Skeletal muscle tissue (tissue), 4 donors: Measurements from ENCODE around the gene LRRFIP1. TPM values are rescaled to one million over a fixed set of nuclear protein-coding genes. Genes with fewer than 3 reads are reported as not detected.

Experiments used
- H3K27ac ChIP-seq: one replicate; pipeline ENCODE4 v1.7.0; 2013; ENCODE audit warnings: mild to moderate bottlenecking, low read depth, low read length, inconsistent platforms
- H3K27me3 ChIP-seq, 3 donors: one replicate each; pipeline ENCODE4 v1.7.0; 2013; ENCODE audit warnings: low read length in 3 of 3; ENCODE audit not compliant: control insufficient read depth in 3 of 3, insufficient read depth in 3 of 3
- H3K36me3 ChIP-seq, 3 donors: one replicate each; pipeline ENCODE4 v1.7.0; 2013; ENCODE audit warnings: low read length in 3 of 3; ENCODE audit not compliant: control insufficient read depth in 3 of 3, insufficient read depth in 3 of 3
- H3K4me1 ChIP-seq, 3 donors: one replicate each; pipeline ENCODE4 v1.7.0; 2013; ENCODE audit warnings: low read length in 3 of 3, mild to moderate bottlenecking in 3 of 3; ENCODE audit not compliant: control insufficient read depth in 3 of 3, insufficient read depth in 3 of 3
- H3K4me3 ChIP-seq, 3 donors: one replicate each; pipeline ENCODE4 v1.7.0; 2013; ENCODE audit warnings: low read length in 3 of 3
- H3K9ac ChIP-seq, 3 donors: one replicate each; pipeline ENCODE4 v1.7.0; 2013; ENCODE audit warnings: low read length in 3 of 3, mild to moderate bottlenecking in 3 of 3, moderate library complexity in 2 of 3, low read depth in 1 of 3
- H3K9me3 ChIP-seq, 3 donors: one replicate each; pipeline ENCODE4 v1.7.0; 2013; ENCODE audit warnings: low read length in 3 of 3; ENCODE audit not compliant: control insufficient read depth in 3 of 3
- total RNA-seq: library from RNA; depleted of rRNA; stranded (reverse); fragments of >200 nt; gene quantifications from one replicate; pipeline ENCODE4 v1.2.3, GENCODE V29; 2014
- donor health status: Osteomylitis.

The LRRFIP1 gene, protein sequence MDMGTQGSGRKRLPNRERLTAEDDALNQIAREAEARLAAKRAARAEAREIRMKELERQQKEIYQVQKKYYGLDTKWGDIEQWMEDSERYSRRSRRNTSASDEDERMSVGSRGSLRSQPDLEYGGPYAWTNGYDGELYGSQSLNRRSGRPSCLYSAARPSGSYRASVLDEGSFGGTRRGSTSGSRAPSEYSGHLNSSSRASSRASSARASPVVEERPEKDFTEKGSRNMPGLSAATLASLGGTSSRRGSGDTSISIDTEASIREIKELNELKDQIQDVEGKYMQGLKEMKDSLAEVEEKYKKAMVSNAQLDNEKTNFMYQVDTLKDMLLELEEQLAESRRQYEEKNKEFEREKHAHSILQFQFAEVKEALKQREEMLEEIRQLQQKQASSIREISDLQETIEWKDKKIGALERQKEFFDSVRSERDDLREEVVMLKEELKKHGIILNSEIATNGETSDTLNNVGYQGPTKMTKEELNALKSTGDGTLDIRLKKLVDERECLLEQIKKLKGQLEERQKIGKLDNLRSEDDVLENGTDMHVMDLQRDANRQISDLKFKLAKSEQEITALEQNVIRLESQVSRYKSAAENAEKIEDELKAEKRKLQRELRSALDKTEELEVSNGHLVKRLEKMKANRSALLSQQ
- 65.8 TPM for total RNA-seq

DNA sequence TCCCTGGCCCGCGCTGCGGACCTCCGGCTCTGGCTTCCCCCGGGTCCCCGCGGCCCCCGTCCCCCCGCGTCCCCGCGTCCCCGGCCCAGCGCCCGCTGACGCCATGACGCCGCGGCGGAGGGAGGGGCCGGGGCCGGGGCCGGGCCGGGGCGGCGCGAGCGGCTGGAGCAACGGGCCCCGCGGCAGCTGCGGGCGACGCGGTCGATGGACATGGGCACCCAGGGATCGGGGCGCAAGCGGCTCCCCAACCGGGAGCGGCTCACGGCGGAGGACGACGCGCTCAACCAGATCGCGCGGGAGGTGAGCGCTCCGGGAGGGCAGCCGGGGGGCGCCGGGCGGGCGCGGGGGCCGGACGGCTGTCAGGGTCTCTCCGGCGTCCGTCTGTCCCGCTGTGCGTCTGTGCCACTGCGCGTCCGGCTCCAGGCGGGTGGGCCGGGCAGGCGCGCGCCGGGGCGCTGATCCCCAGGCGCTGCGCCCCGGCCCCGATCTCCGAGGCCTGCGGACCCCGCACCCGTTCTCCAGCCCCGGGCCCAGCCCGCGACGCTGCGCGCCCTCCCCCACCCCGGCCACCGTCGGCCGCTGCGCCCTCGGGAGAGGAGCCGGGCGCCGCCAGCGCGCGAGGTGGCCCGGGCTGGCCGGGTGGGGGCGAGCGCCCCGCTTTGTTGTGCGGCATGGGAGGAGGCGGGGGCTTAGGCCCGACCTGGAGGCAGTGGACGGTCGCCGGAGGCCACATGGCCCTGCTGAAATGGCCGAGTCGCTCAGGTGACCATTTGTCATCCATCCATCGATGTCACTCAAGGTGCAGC, at the start of gene LRRFIP1:
LRRFIP1 (plus strand) TSS at position 147 of the 806 bp plus-strand sequence; CDS start at position 205, 58 bp downstream.
- H3K27me3 ChIP-seq: no peaks in the 10 kb centered on the region
- H3K9ac ChIP-seq: peak within 1 kb of the TSS; percentile 79 to 93 (median 80)
- H3K4me1 ChIP-seq: peaks cover 57 to 74% (median 62%) of the 10 kb centered on the region in 3 donors
- peak within 1 kb of the TSS; percentile 65 to 77 (median 66) for H3K4me3 ChIP-seq
- peak within 1 kb of the TSS; percentile 87 for H3K27ac ChIP-seq
- H3K9me3 ChIP-seq: no peaks in the 10 kb centered on the region
- H3K36me3 ChIP-seq: peaks cover 0 to 4% (median 2%) of the 10 kb centered on the region in 3 donors

DNA sequence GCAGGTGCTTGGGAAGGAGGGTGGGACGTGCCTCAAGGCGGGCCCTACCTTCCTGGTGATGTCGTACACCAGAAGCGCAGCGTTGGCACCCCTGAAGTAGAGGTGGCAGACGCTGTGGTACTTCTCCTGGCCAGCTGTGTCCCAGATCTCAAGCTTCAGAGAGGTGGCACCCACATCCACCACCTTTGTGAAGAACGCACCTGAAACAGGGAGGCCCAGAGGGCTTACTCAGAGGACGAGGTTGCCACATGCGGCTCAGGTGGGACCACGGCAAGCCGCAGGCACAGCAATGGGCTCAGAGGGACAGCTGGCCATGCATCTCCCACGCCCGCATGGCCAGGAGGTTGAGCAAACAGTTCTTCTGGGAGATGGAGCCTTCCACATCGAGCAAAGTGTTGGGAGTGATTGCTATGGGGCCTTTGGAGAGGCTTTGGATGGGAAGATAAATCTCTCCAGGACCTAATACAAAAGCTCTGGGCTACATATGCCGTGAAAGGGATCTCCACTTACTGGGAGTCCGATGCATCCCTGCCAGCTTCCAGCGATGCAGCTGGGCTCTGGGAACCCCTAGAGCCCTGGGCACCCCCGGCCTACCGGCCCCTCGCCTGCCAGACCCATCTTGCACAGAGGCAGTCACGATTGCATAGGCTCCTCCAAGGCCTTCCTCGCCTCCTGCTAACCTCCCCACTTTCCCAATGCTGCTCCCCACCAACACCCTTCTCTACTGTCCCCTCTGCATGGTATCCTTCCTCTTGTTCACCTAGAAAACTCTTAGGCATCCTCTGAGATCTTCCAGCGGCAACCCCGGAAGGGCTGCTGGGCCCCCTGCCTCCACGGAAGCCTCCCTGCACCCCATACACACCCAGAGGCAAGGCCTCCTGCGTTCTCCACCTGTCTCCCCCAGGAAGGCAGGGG, 49.2 kb upstream of the LRRFIP1 start:
- no peak overlapping the region for H3K4me3 ChIP-seq
- no peaks in the 10 kb centered on the region for H3K9me3 ChIP-seq
- H3K36me3 ChIP-seq: no peaks in the 10 kb centered on the region
- H3K27me3 ChIP-seq: no peaks in the 10 kb centered on the region
- H3K4me1 ChIP-seq: peaks cover 10 to 17% (median 14%) of the 10 kb centered on the region in 3 donors
- H3K9ac ChIP-seq: no peak overlapping the region
- no peak overlapping the region for H3K27ac ChIP-seq

DNA sequence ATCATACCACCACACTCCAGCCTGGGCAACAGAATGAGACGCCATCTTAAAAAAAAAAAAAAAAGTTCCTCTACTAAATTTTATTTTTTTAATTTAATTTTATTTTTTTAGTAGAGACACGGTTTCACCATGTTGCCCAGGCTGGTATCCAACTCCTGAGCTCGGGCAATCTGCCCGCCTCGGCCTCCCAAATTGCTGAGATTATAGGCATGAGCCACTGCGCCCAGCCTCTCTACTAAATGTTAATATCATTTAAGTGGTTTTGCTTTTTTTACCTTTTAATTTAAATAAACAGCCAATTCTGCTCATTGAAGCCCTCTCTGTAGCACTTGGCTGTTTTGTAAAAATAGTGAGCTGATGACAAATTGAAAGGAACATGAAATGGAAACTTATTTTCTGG, 46.1 kb upstream of the LRRFIP1 start:
- Histone ChIP-seq H3K27ac (peak overlapping the region; percentile 60), H3K4me1 (peaks cover 10 to 14% (median 13%) of the 10 kb centered on the region in 3 donors), H3K4me3 (peak overlapping the region in 1 of 3 donors; percentile 60), H3K27me3 (no peaks in the 10 kb centered on the region), H3K36me3 (no peaks in the 10 kb centered on the region), H3K9ac (peak overlapping the region in 1 of 3 donors; percentile 25), H3K9me3 (no peaks in the 10 kb centered on the region)

DNA sequence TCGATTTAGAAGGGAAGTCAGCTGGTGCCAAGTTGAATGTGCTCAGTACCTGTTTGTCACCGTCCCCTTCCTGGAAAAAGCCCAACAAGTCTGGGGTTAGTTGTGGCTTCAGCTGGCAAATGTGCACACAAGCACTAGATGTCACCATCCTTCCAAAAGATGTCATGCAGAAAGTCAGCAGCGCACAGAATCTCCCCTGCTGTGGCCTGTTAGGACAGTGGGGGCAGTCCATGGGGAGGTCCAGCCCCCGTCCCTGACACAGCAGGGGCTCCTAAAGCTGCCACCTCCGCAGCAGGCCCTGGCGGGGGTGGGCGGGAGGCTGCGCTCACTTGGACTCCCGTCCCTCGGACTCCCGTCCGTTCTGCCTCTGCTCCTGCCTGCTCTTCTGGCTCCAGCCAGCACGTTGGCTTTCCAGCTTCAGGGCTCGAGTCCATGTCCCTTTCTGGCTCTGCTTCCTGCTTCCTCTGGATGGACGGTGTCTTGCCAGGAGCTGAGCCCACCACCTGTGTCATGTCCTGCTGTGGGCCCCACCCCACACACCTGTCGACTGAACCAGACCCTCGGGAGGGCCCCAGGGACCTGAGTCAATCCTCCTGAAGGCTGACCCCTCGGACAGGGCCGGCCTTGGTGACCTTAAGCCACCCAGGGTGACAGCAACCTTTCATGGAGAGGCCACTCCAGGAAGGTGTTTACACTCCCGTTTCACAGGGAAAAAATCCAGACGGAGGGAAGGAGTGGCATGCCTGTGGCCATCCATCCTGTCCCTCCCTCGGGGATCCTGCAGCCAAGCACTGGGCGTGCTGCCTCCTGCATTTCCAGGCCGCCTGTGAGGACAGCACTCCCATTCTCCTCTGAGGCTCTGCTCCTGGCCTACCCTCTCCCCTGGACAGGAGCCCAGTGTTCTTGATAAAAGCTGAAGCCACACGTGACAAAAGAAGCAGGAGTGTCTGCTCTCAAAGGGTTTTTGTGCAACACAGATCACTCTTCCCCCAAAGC, 45.3 kb upstream of the LRRFIP1 start:
- Histone ChIP-seq H3K27me3 (no peaks in the 10 kb centered on the region), H3K4me1 (peaks cover 10 to 14% (median 13%) of the 10 kb centered on the region in 3 donors), H3K9me3 (no peaks in the 10 kb centered on the region), H3K9ac (peak overlapping the region; percentile 64 to 73 (median 65)), H3K4me3 (peak overlapping the region; percentile 35 to 64 (median 60)), H3K27ac (peak overlapping the region; percentile 60), H3K36me3 (no peaks in the 10 kb centered on the region)

DNA sequence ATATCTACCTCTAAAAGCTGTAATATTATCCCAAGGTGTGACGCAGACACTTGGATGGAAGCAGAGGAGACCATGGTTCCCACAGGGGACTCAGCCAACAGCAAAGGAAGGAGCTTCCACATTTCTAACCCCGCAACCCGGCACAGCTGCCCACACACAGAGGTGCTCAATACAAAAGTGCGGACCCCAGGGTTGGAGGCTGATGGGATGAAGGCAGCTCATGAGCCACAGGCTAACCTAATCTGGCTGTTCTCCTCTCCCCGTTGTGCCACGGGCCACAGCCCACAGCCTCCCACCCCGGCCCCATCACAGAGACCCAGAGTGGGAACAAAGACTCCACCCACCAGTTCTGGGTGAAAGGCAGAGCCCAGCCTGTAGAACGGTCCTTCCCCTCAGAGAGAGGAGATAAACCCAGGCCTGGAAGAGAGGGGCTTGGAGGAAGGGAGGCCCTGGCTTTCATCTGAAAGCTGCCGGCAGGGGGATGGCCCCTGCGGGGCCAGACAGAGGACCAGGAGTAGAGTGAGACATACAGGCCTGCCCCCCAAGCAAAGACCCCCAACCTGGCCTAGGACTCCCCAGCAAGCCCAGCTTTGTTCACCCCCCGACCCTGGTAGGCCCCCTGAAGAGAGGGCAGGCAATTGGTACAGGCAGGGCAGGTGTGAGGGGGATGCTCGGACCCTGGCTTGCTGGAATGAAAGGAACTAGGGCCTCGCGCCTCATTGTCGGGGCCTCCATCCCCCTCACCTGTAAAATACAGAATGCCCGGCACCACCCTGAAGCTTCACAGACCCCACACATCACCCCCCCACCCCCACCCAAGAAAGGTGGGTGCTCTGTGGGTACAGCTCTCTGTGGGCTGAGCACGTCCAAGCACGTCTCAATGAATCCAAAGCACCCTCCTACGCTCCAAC, 43.7 kb upstream of the LRRFIP1 start:
- peaks cover 10 to 14% (median 13%) of the 10 kb centered on the region in 3 donors for H3K4me1 ChIP-seq
- no peak overlapping the region for H3K9ac ChIP-seq
- no peak overlapping the region for H3K27ac ChIP-seq
- H3K27me3 ChIP-seq: no peaks in the 10 kb centered on the region
- H3K4me3 ChIP-seq: no peak overlapping the region
- H3K9me3 ChIP-seq: no peaks in the 10 kb centered on the region
- H3K36me3 ChIP-seq: no peaks in the 10 kb centered on the region

DNA sequence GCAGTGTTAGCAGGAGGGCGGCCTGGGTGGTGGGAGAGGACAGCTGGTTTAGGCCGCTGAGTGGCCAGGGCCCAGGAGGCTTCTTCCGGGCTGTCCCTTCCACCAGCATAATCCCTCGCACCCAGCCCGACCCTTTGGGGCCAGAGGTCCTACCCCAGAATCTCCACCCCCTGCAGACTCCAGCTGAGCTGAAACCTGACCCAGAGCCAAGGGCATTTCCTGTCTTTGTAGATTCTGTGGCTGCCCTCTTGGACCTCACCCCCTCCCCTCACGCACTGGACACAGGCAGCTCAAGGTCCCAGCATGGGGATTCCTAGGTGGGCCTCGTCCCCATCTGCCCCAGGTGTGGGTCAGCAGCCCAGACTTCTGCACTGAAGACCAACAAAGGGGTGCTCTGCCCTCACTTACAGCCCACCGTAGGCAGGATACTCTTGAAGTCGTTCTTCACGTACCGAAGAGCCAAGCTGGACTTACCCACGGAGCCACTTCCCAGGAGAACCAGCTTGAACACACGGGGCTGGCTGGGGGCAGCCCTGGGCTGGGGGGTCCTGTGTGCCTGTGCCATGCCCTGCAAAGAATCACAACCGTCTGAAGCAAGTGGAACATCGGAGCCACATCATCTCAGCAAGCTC, 41.7 kb upstream of the LRRFIP1 start:
- Histone ChIP-seq H3K9me3 (no peaks in the 10 kb centered on the region), H3K4me1 (peaks cover 13 to 20% (median 19%) of the 10 kb centered on the region in 3 donors), H3K27me3 (no peaks in the 10 kb centered on the region), H3K36me3 (no peaks in the 10 kb centered on the region), H3K27ac (no peak overlapping the region), H3K4me3 (no peak overlapping the region), H3K9ac (no peak overlapping the region)

DNA sequence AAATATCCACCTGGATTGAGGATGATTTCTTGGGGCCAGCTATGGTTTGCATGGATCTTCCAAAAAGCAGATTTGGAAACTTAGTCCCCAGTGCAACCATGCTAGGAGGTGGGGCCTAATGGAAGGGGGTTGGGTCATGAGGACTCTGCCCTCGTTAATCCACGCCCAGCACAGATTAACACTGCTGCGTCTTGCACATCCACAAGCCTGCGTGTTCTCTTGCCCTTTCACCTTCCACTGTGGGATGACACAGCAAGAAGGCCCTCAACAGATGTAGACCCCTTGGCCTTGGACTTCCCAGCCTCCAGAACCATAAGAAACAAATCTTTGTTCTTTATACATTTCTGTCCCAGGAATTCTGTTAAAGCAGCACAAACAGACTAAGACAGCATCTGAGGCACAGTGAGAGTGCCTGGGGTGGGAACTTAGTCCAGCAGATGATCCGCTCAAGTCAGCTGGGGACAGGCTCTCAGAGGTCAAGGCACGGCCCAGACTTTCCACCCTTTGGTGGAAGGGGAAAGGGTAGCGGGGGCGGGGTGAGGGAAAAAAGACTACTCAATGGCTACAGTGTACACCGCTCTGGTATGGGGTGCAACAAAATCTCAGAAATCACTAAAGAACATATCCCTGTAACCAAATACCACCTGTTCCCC, 39.2 kb upstream of the LRRFIP1 start:
- H3K27ac ChIP-seq: no peak overlapping the region
- no peaks in the 10 kb centered on the region for H3K36me3 ChIP-seq
- no peak overlapping the region for H3K4me3 ChIP-seq
- H3K9me3 ChIP-seq: no peaks in the 10 kb centered on the region
- H3K27me3 ChIP-seq: no peaks in the 10 kb centered on the region
- H3K4me1 ChIP-seq: peaks cover 3 to 13% (median 8%) of the 10 kb centered on the region in 3 donors
- no peak overlapping the region for H3K9ac ChIP-seq
